SH-SY5Y (cell line): Measurements from ENCODE around the gene KLHL5.

Experiments
- GATA2 ChIP-seq: IDR thresholded peaks from 2 replicates; pipeline ENCODE4 v1.6.1; 2011; ENCODE audit warnings: mild to moderate bottlenecking, low read depth, low read length
- GATA3 ChIP-seq: IDR thresholded peaks from 2 replicates; pipeline ENCODE4 v1.6.1; 2011; ENCODE audit warnings: low read depth, mild to moderate bottlenecking, low read length, moderate library complexity

DNA sequence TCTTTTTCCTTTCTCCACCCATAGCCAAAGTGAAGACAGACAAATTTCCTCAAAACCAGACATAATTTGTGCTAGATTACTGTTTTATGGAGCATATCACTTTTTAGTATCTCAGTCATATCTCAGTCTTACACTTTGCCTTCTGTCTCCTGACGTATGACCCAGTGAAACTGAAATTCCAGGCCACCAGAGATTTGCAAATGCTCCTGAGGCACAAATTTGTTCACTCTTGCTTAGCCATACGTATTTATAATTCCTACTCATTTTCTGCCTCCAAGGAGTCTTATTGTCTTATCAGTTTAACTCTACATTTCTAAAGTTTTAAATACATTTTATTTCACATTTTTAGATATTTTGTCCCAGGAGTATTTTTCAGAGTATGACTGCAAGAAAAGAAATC is 39.8 kb upstream of the KLHL5 start:
- no peak for TF ChIP-seq GATA3
- TF ChIP-seq GATA2 = no peak
